DMS153 treated with DMSO at 0.1 percent for 48 hours (cell line): ENCODE measurements around the gene FAM76A.
"Not testable (repeated sequence)": the region's sequence is repeated elsewhere in the genome, so short reads cannot be mapped to it uniquely, and the experiment has no call there.

Source experiments
- DNase-seq: peaks from one replicate; lab custom pipeline; 2025; ENCODE audit not compliant: unreplicated experiment; lab: John Stamatoyannopoulos, UW

FAM76A gene

GRCh38 chr1:27774654-27775053 lies 48.9 kb downstream of the FAM76A start:
- DNase-seq, result no peak

GRCh38 chr1:27775336-27775735 lies 49.6 kb downstream of the FAM76A start:
- not testable (repeated sequence) for DNase-seq

GRCh38 chr1:27776276-27776675 lies 50.5 kb downstream of the FAM76A start:
- DNase-seq, result not testable (repeated sequence)

- no peak for DNase-seq
These were observed 52.3 kb downstream of the FAM76A start for GRCh38 chr1:27778056-27778455.

GRCh38 chr1:27779122-27779521 lies 53.4 kb downstream of the FAM76A start:
- no peak for DNase-seq

GRCh38 chr1:27782950-27783349 lies 57.2 kb downstream of the FAM76A start:
- no peak for DNase-seq

- no peak for DNase-seq
These were observed 58.9 kb downstream of the FAM76A start for GRCh38 chr1:27784700-27785099.

GRCh38 chr1:27785781-27786455 lies 60.2 kb downstream of the FAM76A start:
- no peak for DNase-seq

- no peak for DNase-seq
These were observed 62.1 kb downstream of the FAM76A start for GRCh38 chr1:27787895-27788294.

GRCh38 chr1:27789540-27790041 lies 63.8 kb downstream of the FAM76A start:
- no peak for DNase-seq

- DNase-seq, result not testable (repeated sequence)
These were observed 64.5 kb downstream of the FAM76A start for GRCh38 chr1:27790270-27790669.

GRCh38 chr1:27795601-27796000 lies 69.8 kb downstream of the FAM76A start:
- no peak for DNase-seq

- no peak for DNase-seq
These were observed 79.0 kb downstream of the FAM76A start for GRCh38 chr1:27804791-27805190.

GRCh38 chr1:27806758-27807157 lies 81.0 kb downstream of the FAM76A start:
- no peak for DNase-seq

- no peak for DNase-seq
These were observed 81.6 kb downstream of the FAM76A start for GRCh38 chr1:27807385-27807784.

- DNase-seq, result not testable (repeated sequence)
These were observed 82.4 kb downstream of the FAM76A start for GRCh38 chr1:27808131-27808530.

- no peak for DNase-seq
These were observed 84.1 kb downstream of the FAM76A start for GRCh38 chr1:27809883-27810282.

GRCh38 chr1:27811741-27812500 lies 86.2 kb downstream of the FAM76A start:
- DNase-seq, result no peak
